ENCODE results near the gene COL10A1.

Gene COL10A1

DNA sequence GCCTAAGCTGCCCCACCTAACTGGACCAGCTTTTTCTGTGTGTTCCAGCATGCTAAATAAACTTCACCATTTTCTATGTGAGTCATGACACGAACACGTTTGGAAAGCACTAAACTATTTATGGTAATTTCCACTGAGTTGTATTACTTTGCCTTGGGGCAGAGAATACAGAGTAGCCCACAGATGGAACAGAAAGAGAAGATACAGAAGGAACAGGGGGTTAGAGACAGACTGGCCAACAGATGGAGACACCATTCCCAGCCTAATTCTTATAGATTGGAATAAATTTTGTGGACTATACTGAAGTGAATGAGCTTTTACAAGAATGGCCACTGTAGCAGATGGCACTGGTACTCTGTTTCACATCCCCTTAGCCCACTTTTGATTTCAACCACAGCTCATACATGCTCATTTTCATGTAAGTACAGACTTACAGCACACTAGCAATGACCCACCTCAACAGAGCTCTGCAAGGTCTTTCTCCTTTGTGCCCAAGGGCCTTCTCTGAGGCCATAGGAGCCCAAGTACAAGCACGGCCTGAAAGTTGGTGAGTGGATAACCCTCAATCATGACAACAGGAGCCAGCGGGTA lies 38.4 kb downstream of the COL10A1 start:
- H3K79me2 ChIP-seq (ENCODE audit: insufficient read depth, low read length) = no peaks in the 10 kb centered on the region
- no peaks in the 10 kb centered on the region for H4K20me1 ChIP-seq (ENCODE audit: insufficient read depth, low read length)
- no peak overlapping the region for H3K4me2 ChIP-seq (ENCODE audit: low read length)
- no peak overlapping the region for H3K4me3 ChIP-seq (ENCODE audit: low read depth, low read length, poor library complexity, severe bottlenecking)
- H3K4me1 ChIP-seq (ENCODE audit: insufficient read depth, low read length, severe bottlenecking) = no peaks in the 10 kb centered on the region
- no peak overlapping the region for H3K27ac ChIP-seq (ENCODE audit: low read depth, low read length, poor library complexity, severe bottlenecking)
- H3K9me2 ChIP-seq (ENCODE audit: low read depth, low read length) = no peaks in the 10 kb centered on the region
- H3F3A ChIP-seq (ENCODE audit: insufficient read depth, low read length) = no peaks in the 10 kb centered on the region
- H3K9me3 ChIP-seq (ENCODE audit: low read length) = no peaks in the 10 kb centered on the region
- no peaks in the 10 kb centered on the region for H3K27me3 ChIP-seq (ENCODE audit: insufficient read depth, low read length)
- H2AFZ ChIP-seq (ENCODE audit: low read length) = no peak overlapping the region
- TF ChIP-seq, protein P1, sequence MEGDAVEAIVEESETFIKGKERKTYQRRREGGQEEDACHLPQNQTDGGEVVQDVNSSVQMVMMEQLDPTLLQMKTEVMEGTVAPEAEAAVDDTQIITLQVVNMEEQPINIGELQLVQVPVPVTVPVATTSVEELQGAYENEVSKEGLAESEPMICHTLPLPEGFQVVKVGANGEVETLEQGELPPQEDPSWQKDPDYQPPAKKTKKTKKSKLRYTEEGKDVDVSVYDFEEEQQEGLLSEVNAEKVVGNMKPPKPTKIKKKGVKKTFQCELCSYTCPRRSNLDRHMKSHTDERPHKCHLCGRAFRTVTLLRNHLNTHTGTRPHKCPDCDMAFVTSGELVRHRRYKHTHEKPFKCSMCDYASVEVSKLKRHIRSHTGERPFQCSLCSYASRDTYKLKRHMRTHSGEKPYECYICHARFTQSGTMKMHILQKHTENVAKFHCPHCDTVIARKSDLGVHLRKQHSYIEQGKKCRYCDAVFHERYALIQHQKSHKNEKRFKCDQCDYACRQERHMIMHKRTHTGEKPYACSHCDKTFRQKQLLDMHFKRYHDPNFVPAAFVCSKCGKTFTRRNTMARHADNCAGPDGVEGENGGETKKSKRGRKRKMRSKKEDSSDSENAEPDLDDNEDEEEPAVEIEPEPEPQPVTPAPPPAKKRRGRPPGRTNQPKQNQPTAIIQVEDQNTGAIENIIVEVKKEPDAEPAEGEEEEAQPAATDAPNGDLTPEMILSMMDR (IDR thresholded peaks at IDR 0.05; ENCODE audit: low read length) = no peak
- no peak for TF ChIP-seq EZH2 (IDR thresholded peaks at IDR 0.05; ENCODE audit: borderline replicate concordance, low read length)
- no peaks in the 10 kb centered on the region for H3K36me3 ChIP-seq (ENCODE audit: insufficient read depth, low read length)
- no peak overlapping the region for H3K9ac ChIP-seq (ENCODE audit: low read length)

DNA sequence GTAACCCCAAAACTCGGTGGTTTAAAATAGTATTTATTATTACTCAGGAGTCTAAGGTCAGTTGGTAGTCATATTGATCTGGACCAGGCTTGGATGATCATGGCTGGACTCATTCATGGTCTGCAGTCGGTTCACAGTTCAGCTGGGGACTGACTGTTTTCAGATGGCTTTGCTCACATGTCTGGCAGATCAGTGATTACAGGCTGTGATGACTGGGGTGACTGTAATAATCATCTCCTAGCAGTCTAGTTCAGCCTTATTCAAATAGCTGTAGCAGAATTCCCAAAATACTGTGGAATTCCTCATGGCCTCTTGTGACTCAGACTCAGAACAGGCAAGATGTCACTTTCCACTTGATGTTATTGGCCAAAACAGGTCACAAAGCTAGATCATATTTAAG lies 41.6 kb downstream of the COL10A1 start:
- H3K4me1 ChIP-seq (ENCODE audit: insufficient read depth, low read length, severe bottlenecking) = no peaks in the 10 kb centered on the region
- no peaks in the 10 kb centered on the region for H3K27me3 ChIP-seq (ENCODE audit: insufficient read depth, low read length)
- no peaks in the 10 kb centered on the region for H3K79me2 ChIP-seq (ENCODE audit: insufficient read depth, low read length)
- no peak overlapping the region for H2AFZ ChIP-seq (ENCODE audit: low read length)
- no peak overlapping the region for H3K4me3 ChIP-seq (ENCODE audit: low read depth, low read length, poor library complexity, severe bottlenecking)
- no peaks in the 10 kb centered on the region for H4K20me1 ChIP-seq (ENCODE audit: insufficient read depth, low read length)
- no peaks in the 10 kb centered on the region for H3F3A ChIP-seq (ENCODE audit: insufficient read depth, low read length)
- H3K9me2 ChIP-seq (ENCODE audit: low read depth, low read length) = no peaks in the 10 kb centered on the region
- no peaks in the 10 kb centered on the region for H3K9me3 ChIP-seq (ENCODE audit: low read length)
- TF ChIP-seq, protein P1 (IDR thresholded peaks at IDR 0.05; ENCODE audit: low read length) = no peak
- TF ChIP-seq EZH2 (IDR thresholded peaks at IDR 0.05; ENCODE audit: borderline replicate concordance, low read length) = no peak
- no peak overlapping the region for H3K9ac ChIP-seq (ENCODE audit: low read length)
- H3K4me2 ChIP-seq (ENCODE audit: low read length) = no peak overlapping the region
- H3K27ac ChIP-seq (ENCODE audit: low read depth, low read length, poor library complexity, severe bottlenecking) = no peak overlapping the region
- H3K36me3 ChIP-seq (ENCODE audit: insufficient read depth, low read length) = no peaks in the 10 kb centered on the region

DNA sequence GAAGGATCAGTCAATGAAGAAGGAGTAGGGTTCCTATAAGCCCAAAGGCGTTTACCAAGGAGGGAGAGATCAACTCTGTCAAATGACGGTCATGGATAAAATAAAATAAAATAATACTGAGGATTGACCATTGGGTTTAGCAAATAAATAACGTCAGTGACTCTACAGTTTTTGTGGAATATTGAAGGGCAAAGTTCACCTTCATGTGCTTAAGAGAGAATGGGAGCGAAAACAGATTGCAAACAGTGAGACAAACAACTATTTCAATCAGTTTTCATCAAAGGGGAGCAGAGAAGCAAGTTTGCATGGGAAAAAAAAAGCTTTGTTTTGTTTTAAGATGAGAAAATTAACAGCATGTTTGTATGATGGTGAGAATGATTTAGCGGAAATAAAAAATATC lies 42.9 kb downstream of the COL10A1 start:
- H3K79me2 ChIP-seq (ENCODE audit: insufficient read depth, low read length) = no peaks in the 10 kb centered on the region
- no peak overlapping the region for H3K27ac ChIP-seq (ENCODE audit: low read depth, low read length, poor library complexity, severe bottlenecking)
- no peaks in the 10 kb centered on the region for H3F3A ChIP-seq (ENCODE audit: insufficient read depth, low read length)
- no peak overlapping the region for H3K9ac ChIP-seq (ENCODE audit: low read length)
- no peaks in the 10 kb centered on the region for H3K27me3 ChIP-seq (ENCODE audit: insufficient read depth, low read length)
- H3K4me1 ChIP-seq (ENCODE audit: insufficient read depth, low read length, severe bottlenecking) = no peaks in the 10 kb centered on the region
- no peaks in the 10 kb centered on the region for H3K9me2 ChIP-seq (ENCODE audit: low read depth, low read length)
- TF ChIP-seq EZH2 (IDR thresholded peaks at IDR 0.05; ENCODE audit: borderline replicate concordance, low read length) = no peak
- TF ChIP-seq, protein P1 (IDR thresholded peaks at IDR 0.05; ENCODE audit: low read length) = no peak
- H3K4me2 ChIP-seq (ENCODE audit: low read length) = no peak overlapping the region
- H3K4me3 ChIP-seq (ENCODE audit: low read depth, low read length, poor library complexity, severe bottlenecking) = no peak overlapping the region
- H4K20me1 ChIP-seq (ENCODE audit: insufficient read depth, low read length) = no peaks in the 10 kb centered on the region
- H3K36me3 ChIP-seq (ENCODE audit: insufficient read depth, low read length) = no peaks in the 10 kb centered on the region
- no peak overlapping the region for H2AFZ ChIP-seq (ENCODE audit: low read length)
- no peaks in the 10 kb centered on the region for H3K9me3 ChIP-seq (ENCODE audit: low read length)
